Neural cell (in vitro differentiated cells): Measurements from ENCODE around the gene PCDHB6. TPM values are rescaled to one million over a fixed set of nuclear protein-coding genes. Genes with fewer than 3 reads are reported as not detected.
"Not testable (repeated sequence)": the region's sequence is repeated elsewhere in the genome, so short reads cannot be mapped to it uniquely, and the experiment has no call there.

ENCODE experiments used
- H2AFZ ChIP-seq: fragments of 200-600, 300-800 bp; sonication (generic), shearing (Covaris generic); 2 replicates; pipeline ENCODE4 v1.6.0; 2014; ENCODE audit warnings: low read depth, mild to moderate bottlenecking, antibody characterized with exemption, low read length, moderate library complexity
- H3F3A ChIP-seq: fragments of 200-600 bp; shearing (Covaris generic); 2 replicates; pipeline ENCODE4 v1.6.1; 2016; ENCODE audit warnings: mild to moderate bottlenecking, moderate library complexity, mixed read lengths, antibody characterized with exemption, low read length; ENCODE audit not compliant: insufficient read depth, poor library complexity, severe bottlenecking
- H3K27ac ChIP-seq: fragments of 200-600, 300-800 bp; sonication (generic), shearing (Covaris generic); 2 replicates; pipeline ENCODE4 v1.5.1; 2014; ENCODE audit warnings: mild to moderate bottlenecking, low read length, moderate library complexity
- H3K27me3 ChIP-seq: fragments of 300-800, 200-600 bp; sonication (generic), shearing (Covaris generic); 2 replicates; pipeline ENCODE4 v1.6.0; 2014; ENCODE audit warnings: mild to moderate bottlenecking, low read depth, low read length, moderate library complexity; ENCODE audit not compliant: insufficient read depth
- H3K36me3 ChIP-seq: fragments of 300-800, 200-600 bp; sonication (generic), shearing (Covaris generic); 2 replicates; pipeline ENCODE4 v1.5.1; 2014; ENCODE audit warnings: mild to moderate bottlenecking, antibody characterized with exemption, low read length, moderate library complexity; ENCODE audit not compliant: insufficient read depth
- H3K4me2 ChIP-seq: fragments of 300-800, 200-600 bp; sonication (generic), shearing (Covaris generic); 2 replicates; pipeline ENCODE4 v1.6.0; 2014; ENCODE audit warnings: mild to moderate bottlenecking, low read length
- H3K4me3 ChIP-seq: fragments of 300-800, 200-600 bp; sonication (generic), shearing (Covaris generic); 2 replicates; pipeline ENCODE4 v1.5.1; 2014; ENCODE audit warnings: mild to moderate bottlenecking, low read length, moderate library complexity
- H3K79me2 ChIP-seq: fragments of 200-600 bp; shearing (Covaris generic); replicated peaks from 2 replicates; pipeline ENCODE4 v1.6.0; 2014; ENCODE audit warnings: mild to moderate bottlenecking, low read length, moderate library complexity; ENCODE audit not compliant: insufficient read depth
- H3K9ac ChIP-seq: fragments of 300-800, 200-600 bp; sonication (generic), shearing (Covaris generic); 2 replicates; pipeline ENCODE4 v1.6.1; 2016; ENCODE audit warnings: mild to moderate bottlenecking, low read length, mixed read lengths
- H3K9me2 ChIP-seq: fragments of 200-600 bp; shearing (Covaris generic); 2 replicates; pipeline ENCODE4 v1.6.1; 2016; ENCODE audit warnings: mild to moderate bottlenecking, low read length, mixed read lengths; ENCODE audit not compliant: insufficient read depth
- H3K9me3 ChIP-seq: fragments of 200-600, 300-800 bp; sonication (generic), shearing (Covaris generic); 2 replicates; pipeline ENCODE4 v1.6.1; 2016; ENCODE audit warnings: mild to moderate bottlenecking, mixed run types, low read length, moderate library complexity, mixed read lengths
- H4K20me1 ChIP-seq: fragments of 200-600 bp; shearing (Covaris generic); 2 replicates; pipeline ENCODE4 v1.6.1; 2016; ENCODE audit warnings: mild to moderate bottlenecking, mixed run types; ENCODE audit not compliant: insufficient read depth
- CTCF ChIP-seq: fragments of 450-650 bp; IDR thresholded peaks from 2 replicates; pipeline ENCODE4 v1.5.1; 2014; ENCODE audit warnings: antibody characterized with exemption, mild to moderate bottlenecking, moderate library complexity; ENCODE audit not compliant: poor library complexity, severe bottlenecking
- EP300 ChIP-seq: fragments of 450-650 bp; conservative IDR thresholded peaks from 2 replicates; pipeline ENCODE4 v1.6.1; 2014; ENCODE audit warnings: antibody characterized with exemption, mild to moderate bottlenecking, moderate library complexity; ENCODE audit not compliant: poor library complexity, severe bottlenecking
- EZH2 ChIP-seq: fragments of 200-600, 300-800 bp; shearing (Covaris generic), sonication (generic); IDR thresholded peaks from 2 replicates; pipeline ENCODE4 v1.6.1; 2014; ENCODE audit warnings: antibody characterized with exemption, low read length, borderline replicate concordance, mild to moderate bottlenecking; ENCODE audit not compliant: insufficient read depth, poor library complexity, severe bottlenecking
- POLR2AphosphoS5 ChIP-seq: IDR thresholded peaks from 2 replicates; pipeline ENCODE4 v1.6.1; 2012
- RAD21 ChIP-seq: fragments of 450-650 bp; conservative IDR thresholded peaks from 2 replicates; pipeline ENCODE4 v1.6.1; 2014; ENCODE audit warnings: antibody characterized with exemption, mild to moderate bottlenecking, moderate library complexity
- REST ChIP-seq: IDR thresholded peaks from 2 replicates; pipeline ENCODE4 v1.6.1; 2012; ENCODE audit warnings: borderline replicate concordance
- SMC3 ChIP-seq: fragments of 450-650 bp; conservative IDR thresholded peaks from 2 replicates; pipeline ENCODE4 v1.6.1; 2014; ENCODE audit warnings: antibody characterized with exemption, mild to moderate bottlenecking, moderate library complexity; ENCODE audit not compliant: poor library complexity
- TAF1 ChIP-seq: IDR thresholded peaks from 2 replicates; pipeline ENCODE4 v1.6.1; 2012; ENCODE audit warnings: low read depth
- polyA plus RNA-seq: library from polyadenylated mRNA; depleted of rRNA; stranded (reverse); fragments of >200 nt; gene quantifications from 2 replicates; pipeline ENCODE4 v1.2.3, GENCODE V29; 2014

The PCDHB6 gene
- polyA plus RNA-seq, 1 donor from 2014 or later = 1.7 TPM

- Histone ChIP-seq H3F3A (no peaks in the 10 kb centered on the region), H4K20me1 (no peaks in the 10 kb centered on the region), H3K79me2 (no peaks in the 10 kb centered on the region), H3K9ac (no peak overlapping the region), H3K27ac (no peak overlapping the region), H3K4me2 (no peak overlapping the region), H3K4me3 (no peak overlapping the region), H3K36me3 (no peaks in the 10 kb centered on the region), H2AFZ (no peak overlapping the region), H3K9me2 (no peaks in the 10 kb centered on the region), H3K9me3 (peaks cover 3% of the 10 kb centered on the region), H3K27me3 (no peaks in the 10 kb centered on the region)
- TF ChIP-seq EZH2 (no peak), CTCF (no peak)
Measured at GRCh38 chr5:141180313-141180712, 30.5 kb downstream of the PCDHB6 start.

- H3K27me3 ChIP-seq = no peaks in the 10 kb centered on the region
- no peaks in the 10 kb centered on the region for H3F3A ChIP-seq
- no peak within 1 kb of the TSS for H2AFZ ChIP-seq
- H4K20me1 ChIP-seq = no peaks in the 10 kb centered on the region
- H3K79me2 ChIP-seq = no peaks in the 10 kb centered on the region
- H3K27ac ChIP-seq = peak within 1 kb of the TSS; percentile 54
- TF ChIP-seq REST (no peak), POLR2AphosphoS5 (peak; percentile 20), SMC3 (peak; percentile 47), EP300 (no peak), RAD21 (peak; percentile 58), TAF1 (no peak), CTCF (peak; percentile 55)
- peak within 1 kb of the TSS; percentile 41 for H3K9ac ChIP-seq
- no peaks in the 10 kb centered on the region for H3K36me3 ChIP-seq
- peaks cover 7% of the 10 kb centered on the region for H3K9me3 ChIP-seq
- H3K4me3 ChIP-seq = peak within 1 kb of the TSS; percentile 58
- no peaks in the 10 kb centered on the region for H3K9me2 ChIP-seq
- H3K4me2 ChIP-seq = no peak within 1 kb of the TSS
Measured at GRCh38 chr5:141182248-141182647, 32.4 kb downstream of the PCDHB6 start, which contains the start of gene PCDHB16. TSS of gene PCDHB16 (plus strand) at chr5:141182387. CDS start at chr5:141182560, 173 bp downstream.

GRCh38 chr5:141184117-141184855, 34.4 kb downstream of the PCDHB6 start:
- H3K36me3 ChIP-seq, H3K4me3 ChIP-seq, H3K27me3 ChIP-seq, H2AFZ ChIP-seq, H4K20me1 ChIP-seq, H3K9ac ChIP-seq, H3F3A ChIP-seq, H3K9me3 ChIP-seq, H3K27ac ChIP-seq, H3K9me2 ChIP-seq, H3K4me2 ChIP-seq, H3K79me2 ChIP-seq: not testable (repeated sequence)
